Colonic mucosa (tissue), 4 donors: ENCODE data around the gene ZNF212. TPM values are rescaled to one million over a fixed set of nuclear protein-coding genes. Genes with fewer than 3 reads are reported as not detected.
A peak's percentile ranks its signal among the peaks of the same experiment; 100 is the strongest.

Source experiments
- DNase-seq: peaks from one replicate; pipeline ENCODE4 v3.0.0-alpha.2; 2020
- H3K27ac ChIP-seq: fragments of 200-600 bp; one replicate; pipeline ENCODE4 v1.8.0; 2021
- H3K27me3 ChIP-seq: fragments of 200-600 bp; one replicate; pipeline ENCODE4 v1.8.0; 2021
- H3K36me3 ChIP-seq: fragments of 200-600 bp; one replicate; pipeline ENCODE4 v1.8.0; 2021
- H3K4me1 ChIP-seq: fragments of 200-600 bp; one replicate; pipeline ENCODE4 v1.8.0; 2021; ENCODE audit warnings: mild to moderate bottlenecking
- H3K4me3 ChIP-seq: fragments of 200-600 bp; one replicate; pipeline ENCODE4 v1.8.0; 2021
- H3K9ac ChIP-seq, 2 donors: one replicate each; pipeline ENCODE4 v1.7.0; 2013; ENCODE audit warnings: control low read depth in 2 of 2, low read depth in 2 of 2, low read length in 2 of 2
- H3K9me3 ChIP-seq: fragments of 200-600 bp; one replicate; pipeline ENCODE4 v1.8.0; 2021
- CTCF ChIP-seq: fragments of 200-600 bp; IDR thresholded peaks from one replicate; pipeline ENCODE4 v1.8.0; 2022; ENCODE audit warnings: antibody characterized with exemption, mild to moderate bottlenecking
- intact Hi-C: fragments of 100-400 bp; cut with DNase I; formaldehyde crosslinking; loops from one replicate; pipeline ENCODE4 v1.14.1; 2022
- total RNA-seq, 2 donors: library from RNA; stranded (reverse); fragmentation: NEBNext Ultra II Directional in 1 of 2; extraction: Animal tissue kit (Norgen Biotek cat#: 25700) in 1 of 2; gene quantifications; one replicate each; pipeline ENCODE4 v1.2.1, GENCODE V29; 2021
- donor health status: healthy.
- donor health status: DM: no; HTN: no; CAD: no.
- donor health status: DM: no; HTN: no; CAD: no.

The ZNF212 gene
- total RNA-seq, 2 donors from 2014 or later = 9.8 to 10.4 TPM

- intact Hi-C loops = loop anchor here (5.0 kb wide), 1 partner anchor 46 kb away; no protein-coding TSS in a partner anchor
- peak; percentile 42 for DNase-seq
- H3K9ac ChIP-seq = peak overlapping the region; percentile 65 to 85
- H3K27me3 ChIP-seq = no peaks in the 10 kb centered on the region
- peaks cover 12% of the 10 kb centered on the region for H3K36me3 ChIP-seq
- no peak for TF ChIP-seq CTCF
- peaks cover 7% of the 10 kb centered on the region for H3K4me1 ChIP-seq
- H3K9me3 ChIP-seq = no peaks in the 10 kb centered on the region
- H3K27ac ChIP-seq = peak overlapping the region; percentile 97
- H3K4me3 ChIP-seq = peak overlapping the region; percentile 73
These were observed 42.7 kb upstream of the ZNF212 start for GRCh38 chr7:149196705-149197171.

DNA sequence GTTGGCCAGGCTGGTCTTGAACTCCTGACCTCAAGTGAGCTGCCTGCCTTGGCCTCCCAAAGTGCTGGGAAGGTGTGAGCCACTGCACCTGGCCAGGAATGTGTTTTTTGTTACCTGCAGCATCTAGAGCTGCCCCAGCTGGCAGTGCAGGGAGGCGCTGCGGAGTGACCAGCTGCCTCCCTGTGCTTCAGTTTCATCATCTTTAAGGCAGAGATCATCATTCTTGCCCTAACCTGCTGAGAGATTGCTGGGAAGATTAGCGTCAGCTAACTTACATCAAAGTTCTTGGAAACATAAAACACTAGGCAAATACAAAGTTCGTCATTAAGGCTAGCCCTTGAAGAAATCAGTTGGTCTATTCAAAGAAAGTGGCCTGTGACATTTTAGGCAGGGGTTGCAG lies 41.8 kb upstream of the ZNF212 start:
- intact Hi-C loops = loop anchor here (5.0 kb wide), 1 partner anchor 45 kb away; no protein-coding TSS in a partner anchor
- Histone ChIP-seq H3K36me3 (peaks cover 12% of the 10 kb centered on the region), H3K9me3 (no peaks in the 10 kb centered on the region), H3K27ac (no peak overlapping the region), H3K9ac (no peak overlapping the region), H3K4me3 (no peak overlapping the region), H3K4me1 (peaks cover 7% of the 10 kb centered on the region), H3K27me3 (no peaks in the 10 kb centered on the region)
- no peak for DNase-seq
- no peak for TF ChIP-seq CTCF

DNA sequence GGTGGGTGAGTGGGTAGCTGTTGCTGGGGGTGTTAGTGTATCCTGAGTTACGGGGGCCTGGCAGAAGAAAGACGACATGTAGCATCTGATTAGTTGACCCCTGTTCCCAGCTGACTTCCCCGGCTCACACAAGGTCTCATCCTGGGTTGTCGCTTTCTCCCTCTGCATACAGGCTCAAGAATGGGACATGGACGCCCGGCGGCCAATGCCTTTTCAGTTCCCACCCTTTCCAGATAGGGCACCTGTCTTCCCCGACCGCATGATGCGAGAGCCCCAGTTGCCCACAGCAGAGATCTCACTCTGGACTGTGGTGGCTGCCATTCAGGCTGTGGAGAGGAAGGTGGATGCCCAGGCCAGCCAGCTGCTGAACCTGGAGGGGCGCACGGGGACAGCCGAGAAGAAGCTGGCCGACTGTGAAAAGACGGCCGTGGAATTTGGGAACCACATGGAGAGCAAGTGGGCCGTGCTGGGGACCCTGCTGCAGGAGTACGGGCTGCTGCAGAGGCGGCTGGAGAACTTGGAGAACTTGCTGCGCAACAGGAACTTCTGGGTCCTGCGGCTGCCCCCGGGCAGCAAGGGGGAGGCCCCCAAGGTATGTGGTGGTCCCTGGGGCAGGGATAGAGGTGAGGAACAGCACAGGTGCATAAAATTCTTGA lies 41.2 kb upstream of the ZNF212 start:
- no peaks in the 10 kb centered on the region for H3K27me3 ChIP-seq
- H3K36me3 ChIP-seq = peaks cover 13% of the 10 kb centered on the region
- H3K4me1 ChIP-seq = peaks cover 7% of the 10 kb centered on the region
- intact Hi-C loops = loop anchor here (5.0 kb wide), 1 partner anchor 44 kb away; no protein-coding TSS in a partner anchor
- H3K27ac ChIP-seq = no peak overlapping the region
- H3K9me3 ChIP-seq = no peaks in the 10 kb centered on the region
- no peak overlapping the region for H3K9ac ChIP-seq
- no peak overlapping the region for H3K4me3 ChIP-seq
- no peak for TF ChIP-seq CTCF
- no peak for DNase-seq

GRCh38 chr7:149199234-149199995 lies 40.0 kb upstream of the ZNF212 start:
- Histone ChIP-seq H3K9ac (no peak overlapping the region), H3K9me3 (no peaks in the 10 kb centered on the region), H3K4me3 (no peak overlapping the region), H3K36me3 (peaks cover 20% of the 10 kb centered on the region), H3K27ac (no peak overlapping the region), H3K4me1 (peaks cover 7% of the 10 kb centered on the region), H3K27me3 (no peaks in the 10 kb centered on the region)
- DNase-seq = no peak
- TF ChIP-seq CTCF = no peak
- intact Hi-C loops = loop anchor here (5.0 kb wide), 1 partner anchor 43 kb away; no protein-coding TSS in a partner anchor

GRCh38 chr7:149202831-149203231 lies 36.6 kb upstream of the ZNF212 start:
- no peak for TF ChIP-seq CTCF
- intact Hi-C loops = no loop called here
- peaks cover 20% of the 10 kb centered on the region for H3K36me3 ChIP-seq
- no peak overlapping the region for H3K4me3 ChIP-seq
- no peaks in the 10 kb centered on the region for H3K9me3 ChIP-seq
- H3K4me1 ChIP-seq = no peaks in the 10 kb centered on the region
- H3K9ac ChIP-seq = no peak overlapping the region
- no peak for DNase-seq
- H3K27me3 ChIP-seq = no peaks in the 10 kb centered on the region
- no peak overlapping the region for H3K27ac ChIP-seq
